Right renal cortex interstitium (tissue), 3 donors: Measurements from ENCODE around the gene KIF4B. TPM values are rescaled to one million over a fixed set of nuclear protein-coding genes. Genes with fewer than 3 reads are reported as not detected.

ENCODE experiments used
- DNase-seq, 3 donors: peaks; one replicate each; pipeline ENCODE4 v3.0.0-alpha.2; 2013; ENCODE audit warnings: low read depth in 3 of 3, low spot score in 2 of 3
- polyA plus RNA-seq, 3 donors: library from polyadenylated mRNA; unstranded; fragments of 120-200 nt; gene quantifications; one replicate each; pipeline ENCODE4 v1.2.1, GENCODE V29; 2013; ENCODE audit not compliant: insufficient read length in 3 of 3

KIF4B gene
- polyA plus RNA-seq, 3 donors = 0.21 to 0.33 (median 0.33) TPM

GRCh38 chr5:155052532-155052931, 39.0 kb downstream of the KIF4B start:
- DNase-seq = no peak

GRCh38 chr5:155053501-155053900, 39.9 kb downstream of the KIF4B start:
- DNase-seq = peak in 1 of 3 donors; percentile 16

DNA sequence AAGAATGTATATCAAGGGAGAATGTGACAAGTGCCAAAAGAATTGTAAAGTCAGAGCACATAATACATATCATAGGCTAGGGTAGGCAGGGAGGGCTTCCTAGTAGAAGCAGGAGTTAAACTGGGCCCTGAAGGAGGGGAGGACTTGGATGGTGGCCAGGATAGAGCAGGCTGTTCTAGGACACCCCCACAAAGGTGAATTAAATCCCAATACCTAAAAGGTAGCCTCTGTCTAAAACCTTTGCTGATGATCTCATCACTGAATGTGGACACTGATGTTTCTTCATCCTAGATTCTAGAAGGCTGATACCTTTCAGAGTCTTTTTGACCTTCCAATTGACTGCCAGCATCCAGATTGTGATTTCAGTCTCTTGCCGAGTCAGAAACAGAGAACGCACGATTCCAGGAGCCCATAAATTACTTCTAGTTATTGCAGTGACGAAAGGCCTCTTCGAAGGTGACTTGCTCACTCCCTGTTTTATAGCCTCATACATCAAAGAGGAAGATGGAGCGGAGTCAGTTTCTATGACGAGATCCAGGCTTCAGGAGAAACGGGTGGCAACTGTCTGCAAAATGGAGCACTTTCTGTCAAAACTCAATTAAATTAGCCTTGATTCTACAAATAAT, 43.2 kb downstream of the KIF4B start:
- DNase-seq = no peak

DNA sequence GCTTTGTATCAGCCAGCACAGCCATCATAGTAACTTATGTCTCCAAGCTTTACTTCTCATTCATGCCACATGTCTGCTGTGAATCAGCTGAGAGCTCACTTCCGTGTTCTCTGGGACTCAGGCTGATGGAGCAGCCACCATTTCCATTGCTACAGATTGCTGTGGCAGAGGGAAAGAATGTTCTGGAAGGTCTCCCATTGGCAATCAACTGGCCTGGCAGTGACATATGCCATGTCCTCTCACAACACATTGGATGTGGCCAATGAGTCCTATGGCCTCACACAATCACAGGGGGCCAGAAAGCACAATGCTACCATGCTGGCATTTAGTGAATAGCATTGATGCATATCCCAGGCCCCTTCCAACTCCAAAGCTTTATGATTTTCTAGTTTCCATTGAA, 44.1 kb downstream of the KIF4B start:
- no peak for DNase-seq

GRCh38 chr5:155064580-155064979, 51.0 kb downstream of the KIF4B start:
- no peak for DNase-seq

GRCh38 chr5:155066886-155067595, 53.5 kb downstream of the KIF4B start:
- DNase-seq = no peak

Other genes with a start within 250 kb of the KIF4B start
- gene FAXDC2, start 163.2 kb upstream of the KIF4B start, polyA plus RNA-seq = 10 to 100 TPM; 34.1 to 38.6 (median 35.9) TPM
- 10 to 100 TPM; 81.9 to 88.2 (median 82.6) TPM for gene CNOT8, start 155.1 kb upstream of the KIF4B start, polyA plus RNA-seq
- 10 to 100 TPM; 21.4 to 23.3 (median 21.9) TPM for gene GEMIN5, start 75.5 kb upstream of the KIF4B start, polyA plus RNA-seq
- gene MRPL22, start 72.7 kb upstream of the KIF4B start, polyA plus RNA-seq = 10 to 100 TPM; 52.0 to 53.9 (median 53.6) TPM